ENCODE measurements around the gene PDGFRB. TPM values are rescaled to one million over a fixed set of nuclear protein-coding genes. Genes with fewer than 3 reads are reported as not detected.
A peak's percentile ranks its signal among the peaks of the same experiment; 100 is the strongest.

The PDGFRB gene
- total and polyA plus RNA-seq, 9 of the 15 experiments (the other 6 are each of a cell fraction or from before 2014, with no cell fraction given): 0.01 to 1.5 (median 0.09) TPM; not detected in 3

DNA sequence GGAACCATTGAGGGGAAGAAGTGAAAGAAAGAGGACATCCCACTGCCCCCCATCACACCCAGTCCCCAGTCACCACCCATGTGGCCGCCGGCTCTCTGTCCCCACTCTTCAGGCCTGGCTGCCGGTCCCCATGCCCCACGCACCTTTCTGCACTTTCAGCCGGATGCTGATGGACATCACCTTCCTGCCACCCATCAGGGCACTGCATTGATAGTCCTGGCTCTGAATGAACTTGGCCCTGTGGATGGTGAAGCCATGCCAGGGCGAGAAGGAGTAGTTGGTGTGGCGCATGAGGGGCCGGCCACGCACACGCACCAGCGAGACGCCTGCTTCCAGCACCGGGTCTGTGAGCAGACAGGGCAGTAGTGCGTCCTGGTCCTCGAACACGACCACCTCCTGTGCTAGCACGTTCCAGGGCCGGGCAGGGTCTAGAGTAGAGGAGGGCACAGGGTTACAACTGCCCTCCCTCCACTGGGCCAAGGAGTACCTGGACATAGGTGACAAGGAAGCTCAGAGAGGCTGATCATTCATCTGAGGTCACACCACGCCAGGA is 75.7 kb downstream of the PDGFRB start (continued):
- no peak for TF ChIP-seq CREB3L1 (IDR thresholded peaks at IDR 0.05; ENCODE audit: borderline replicate concordance, low read depth)

GRCh38 chr5:150078802-150079689 is 76.6 kb downstream of the PDGFRB start:
- WGBS (ENCODE audit: insufficient coverage, low coverage, missing lambda C conversion rate): 4% methylated on average over 7 of the region's 7 CpGs
- peaks cover 31 to 93% of the 10 kb centered on the region in 2 experiments for H3K27me3 ChIP-seq (ENCODE audit: control insufficient read depth in 2 of 2, insufficient read depth in 2 of 2, low read length in 2 of 2)
- no peak for TF ChIP-seq XRCC5 (IDR thresholded peaks at IDR 0.05; ENCODE audit: low read depth, low read length)
- no peak for TF ChIP-seq ZNF41 (CRISPR knock-in tag; conservative IDR thresholded peaks at IDR 0.05)
- no peak for TF ChIP-seq ETV1 (tag; conservative IDR thresholded peaks at IDR 0.05; ENCODE audit: low read depth)
- TF ChIP-seq MAFG (tag; conservative IDR thresholded peaks at IDR 0.05): no peak
- TF ChIP-seq BCL6 (CRISPR knock-in tag; IDR thresholded peaks at IDR 0.05): no peak
- no peak for TF ChIP-seq ZKSCAN8 (CRISPR knock-in tag; IDR thresholded peaks at IDR 0.05)
- TF ChIP-seq ZNF184 (CRISPR knock-in tag; IDR thresholded peaks at IDR 0.05): no peak
- no peak for TF ChIP-seq NCOA4 (IDR thresholded peaks at IDR 0.05; ENCODE audit: partially characterized antibody)
- no peak for TF ChIP-seq NFE2L1 (tag; IDR thresholded peaks at IDR 0.05; ENCODE audit: borderline replicate concordance, low read depth)
- no peak for TF ChIP-seq FOS (IDR thresholded peaks at IDR 0.05; ENCODE audit: extremely low read depth, insufficient read length)

More at GRCh38 chr5:150078802-150079689, 76.6 kb downstream of the PDGFRB start:
- no peaks in the 10 kb centered on the region for H3K79me2 ChIP-seq (ENCODE audit: control insufficient read depth, insufficient read depth, low read length)
- intact Hi-C loops (cut with micrococcal nuclease): loop anchor here (10.0 kb wide), 1 partner anchor 46 kb away; no protein-coding TSS in a partner anchor
- no peak overlapping the region for H3K27ac ChIP-seq (ENCODE audit: extremely low read depth, low read depth, low read length)
- H4K20me1 ChIP-seq (replicated peaks; ENCODE audit: control insufficient read depth, insufficient read depth, low read length): peaks cover 12% of the 10 kb centered on the region; the same call in 1 of the 2 replicates
- ATAC-seq (no peak), DNase-seq (ENCODE audit: extremely low read depth in 1 of 4, low spot score in 3 of 4) (no peak), FAIRE-seq (no peak)
- BruUV-seq (replicated peaks): no TSS peak
- peak overlapping the region in 1 of 2 experiments; percentile 3; a peak in 1 of 4 replicates for H3K9ac ChIP-seq (ENCODE audit: insufficient read depth in 1 of 2, low read depth in 2 of 2, low read length in 2 of 2)
- in situ Hi-C loops (cut with MboI): no loop called here
- no peaks in the 10 kb centered on the region for H3K9me3 ChIP-seq (replicated peaks; ENCODE audit: control insufficient read depth, insufficient read depth, low read depth, low read length)
- POLR2A ChIA-PET: no interaction called here
- H3K36me3 ChIP-seq (ENCODE audit: control insufficient read depth, insufficient read depth, low read length): no peaks in the 10 kb centered on the region
- H3K4me3 ChIP-seq: no peak overlapping the region
- CTCF ChIA-PET (ENCODE audit: low intra/inter-chr PET ratio): no interaction called here
- no peaks in the 10 kb centered on the region for H3K9me1 ChIP-seq (ENCODE audit: control insufficient read depth, insufficient read depth, low read length)
- H2AFZ ChIP-seq (ENCODE audit: low read depth, low read length): no peak overlapping the region
- H3K4me2 ChIP-seq (ENCODE audit: insufficient read depth, low read length): no peak overlapping the region
- H3K4me1 ChIP-seq (replicated peaks in 1 of 2; ENCODE audit: control insufficient read depth in 2 of 2, insufficient read depth in 2 of 2, low read length in 2 of 2): peaks cover 0 to 7% of the 10 kb centered on the region in 2 experiments; a peak in 2 of 5 replicates
